ENCODE results near the gene HOXA4. TPM values are rescaled to one million over a fixed set of nuclear protein-coding genes. Genes with fewer than 3 reads are reported as not detected.

Gene HOXA4
- total and polyA plus RNA-seq, 10 donors: 2.1 to 10.8 (median 4.3) TPM

- WGBS, 5 donors: 24 to 40% (median 27%) methylated on average over 11 to 23 of the region's 23 CpGs
- TF ChIP-seq POLR2A (IDR thresholded peaks at IDR 0.05): no peak
- no peak for TF ChIP-seq CTCF (IDR thresholded peaks at IDR 0.05 in 8 of 11, conservative IDR thresholded peaks at IDR 0.05 in 3 of 11)
- no peaks in the 10 kb centered on the region for H3K36me3 ChIP-seq
- H3K9me3 ChIP-seq: peaks cover 0 to 8% (median 0%) of the 10 kb centered on the region in 8 donors
- peak; percentile 79 for DNase-seq
- peak overlapping the region; percentile 54 to 87 (median 61) for H3K4me3 ChIP-seq
- H3K4me1 ChIP-seq: peaks cover 13 to 96% (median 63%) of the 10 kb centered on the region in 6 donors
- intact Hi-C loops (cut with DNase I; ENCODE audit: low total_unique reads): loop anchor here (5.0 to 10.0 kb wide), 3 partner anchors 478 to 1295 kb away; no protein-coding TSS in a partner anchor
- H3K27me3 ChIP-seq (replicated peaks in 1 of 7): peaks cover 4 to 100% (median 93%) of the 10 kb centered on the region in 7 donors
- H3K27ac ChIP-seq: peak overlapping the region in 5 of 8 donors; percentile 46 to 65 (median 51)
Observed at GRCh38 chr7:27160145-27160545, 29.6 kb upstream of the HOXA4 start.

GRCh38 chr7:27159266-27160144, 28.9 kb upstream of the HOXA4 start:
- peak overlapping the region in 4 of 8 donors; percentile 54 to 87 (median 72) for H3K4me3 ChIP-seq
- peaks cover 5 to 100% (median 93%) of the 10 kb centered on the region in 7 donors for H3K27me3 ChIP-seq (replicated peaks in 1 of 7)
- peaks cover 10 to 96% (median 63%) of the 10 kb centered on the region in 6 donors for H3K4me1 ChIP-seq
- no peaks in the 10 kb centered on the region for H3K36me3 ChIP-seq
- no peak for DNase-seq
- H3K27ac ChIP-seq: no peak overlapping the region
- peaks cover 0 to 4% (median 0%) of the 10 kb centered on the region in 8 donors for H3K9me3 ChIP-seq
- 37 to 59% (median 51%) methylated on average over 27 of the region's 27 CpGs for WGBS, 5 donors
- intact Hi-C loops (cut with DNase I; ENCODE audit: low total_unique reads): loop anchor here (5.0 to 10.0 kb wide), 3 partner anchors 477 to 1295 kb away; no protein-coding TSS in a partner anchor
- no peak for TF ChIP-seq POLR2A (IDR thresholded peaks at IDR 0.05)
- no peak for TF ChIP-seq POLR2AphosphoS5 (IDR thresholded peaks at IDR 0.05)

- peaks cover 14 to 100% (median 93%) of the 10 kb centered on the region in 7 donors for H3K27me3 ChIP-seq (replicated peaks in 1 of 7)
- peaks cover 0 to 4% (median 0%) of the 10 kb centered on the region in 8 donors for H3K9me3 ChIP-seq
- WGBS, 5 donors: 20 to 30% (median 23%) methylated on average over 34 to 35 of the region's 35 CpGs
- no peak overlapping the region for H3K4me3 ChIP-seq
- no peak for TF ChIP-seq POLR2A (IDR thresholded peaks at IDR 0.05)
- peak in 1 of 3 donors; percentile 31 for TF ChIP-seq POLR2AphosphoS5 (IDR thresholded peaks at IDR 0.05)
- intact Hi-C loops (cut with DNase I; ENCODE audit: low total_unique reads): no loop called here
- no peaks in the 10 kb centered on the region for H3K36me3 ChIP-seq
- DNase-seq: peak; percentile 69
- peaks cover 10 to 91% (median 58%) of the 10 kb centered on the region in 6 donors for H3K4me1 ChIP-seq
- H3K27ac ChIP-seq: no peak overlapping the region
Observed at GRCh38 chr7:27158436-27159265, 28.1 kb upstream of the HOXA4 start.

DNA sequence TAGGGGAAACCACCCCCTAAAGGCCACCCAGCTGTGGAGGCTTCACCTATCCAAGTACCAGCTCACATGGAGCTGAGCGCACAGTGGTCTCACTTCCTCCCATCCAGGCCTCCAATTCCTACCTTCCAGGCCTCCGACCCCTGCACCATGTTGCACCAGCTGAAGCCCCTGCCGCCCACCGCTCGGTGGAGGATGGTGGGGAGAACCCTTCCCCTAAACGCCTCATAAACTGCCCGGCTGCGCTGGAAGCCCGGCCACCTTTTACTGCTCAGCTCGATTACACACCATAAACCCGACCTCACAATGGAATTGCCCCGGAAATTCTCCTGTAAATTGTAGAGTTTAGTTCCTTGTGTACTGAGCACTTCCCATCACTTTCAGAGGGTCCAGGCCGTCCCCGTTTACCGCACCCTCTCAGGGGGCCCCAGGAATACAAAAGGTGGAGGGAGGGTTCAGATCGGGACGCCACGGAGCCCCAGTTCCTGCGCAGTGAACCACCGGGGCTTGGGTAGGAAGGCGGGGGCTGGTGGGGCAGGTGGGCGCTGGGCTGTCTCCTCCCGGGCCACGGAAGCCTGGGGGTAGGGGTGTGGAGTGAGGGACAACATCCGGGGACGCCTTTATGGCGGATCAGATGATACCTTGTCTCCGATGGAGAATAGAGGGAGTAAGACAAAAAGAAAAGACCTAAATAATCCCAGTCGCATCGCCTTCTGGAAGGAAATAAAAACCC, 27.3 kb upstream of the HOXA4 start:
- H3K27me3 ChIP-seq (replicated peaks in 1 of 7): peaks cover 19 to 100% (median 95%) of the 10 kb centered on the region in 7 donors
- H3K4me1 ChIP-seq: peaks cover 10 to 86% (median 58%) of the 10 kb centered on the region in 6 donors
- H3K27ac ChIP-seq: no peak overlapping the region
- peaks cover 0 to 4% (median 0%) of the 10 kb centered on the region in 8 donors for H3K9me3 ChIP-seq
- no peak for TF ChIP-seq POLR2A (IDR thresholded peaks at IDR 0.05)
- no peak for TF ChIP-seq POLR2AphosphoS5 (IDR thresholded peaks at IDR 0.05)
- no peak for TF ChIP-seq CTCF (IDR thresholded peaks at IDR 0.05 in 8 of 11, conservative IDR thresholded peaks at IDR 0.05 in 3 of 11)
- no peak for DNase-seq
- WGBS, 5 donors: 12 to 23% (median 14%) methylated on average over 30 of the region's 30 CpGs
- intact Hi-C loops (cut with DNase I; ENCODE audit: low total_unique reads): no loop called here
- no peaks in the 10 kb centered on the region for H3K36me3 ChIP-seq
- H3K4me3 ChIP-seq: peak overlapping the region in 1 of 8 donors; percentile 7

Measured in spleen (tissue), 11 donors.